Transverse colon (tissue), 3 donors: Measurements from ENCODE around the gene FAM216A.

Source experiments
- POLR2A ChIP-seq: fragments of 450-650 bp; IDR thresholded peaks from one replicate; pipeline ENCODE4 v1.6.1; 2016; ENCODE audit warnings: antibody characterized with exemption, mild to moderate bottlenecking, moderate library complexity
- TF ChIP-seq, protein P1 (sequence below), 5 experiments: fragments of 200-600 bp in 3 of 5; fragments of 450-650 bp in 2 of 5; sonication (generic) in 3 of 5; IDR thresholded peaks; 1 replicate in 2 of 5; 2 replicates in 3 of 5; pipeline ENCODE4 v1.5.1; 2016 to 2017; ENCODE audit warnings: antibody characterized with exemption in 5 of 5, inconsistent platforms in 3 of 5, mild to moderate bottlenecking in 2 of 5, moderate library complexity in 1 of 5

GRCh38 chr12:110458756-110459155 lies 9.9 kb upstream of the FAM216A start:
- TF ChIP-seq, protein P1, sequence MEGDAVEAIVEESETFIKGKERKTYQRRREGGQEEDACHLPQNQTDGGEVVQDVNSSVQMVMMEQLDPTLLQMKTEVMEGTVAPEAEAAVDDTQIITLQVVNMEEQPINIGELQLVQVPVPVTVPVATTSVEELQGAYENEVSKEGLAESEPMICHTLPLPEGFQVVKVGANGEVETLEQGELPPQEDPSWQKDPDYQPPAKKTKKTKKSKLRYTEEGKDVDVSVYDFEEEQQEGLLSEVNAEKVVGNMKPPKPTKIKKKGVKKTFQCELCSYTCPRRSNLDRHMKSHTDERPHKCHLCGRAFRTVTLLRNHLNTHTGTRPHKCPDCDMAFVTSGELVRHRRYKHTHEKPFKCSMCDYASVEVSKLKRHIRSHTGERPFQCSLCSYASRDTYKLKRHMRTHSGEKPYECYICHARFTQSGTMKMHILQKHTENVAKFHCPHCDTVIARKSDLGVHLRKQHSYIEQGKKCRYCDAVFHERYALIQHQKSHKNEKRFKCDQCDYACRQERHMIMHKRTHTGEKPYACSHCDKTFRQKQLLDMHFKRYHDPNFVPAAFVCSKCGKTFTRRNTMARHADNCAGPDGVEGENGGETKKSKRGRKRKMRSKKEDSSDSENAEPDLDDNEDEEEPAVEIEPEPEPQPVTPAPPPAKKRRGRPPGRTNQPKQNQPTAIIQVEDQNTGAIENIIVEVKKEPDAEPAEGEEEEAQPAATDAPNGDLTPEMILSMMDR (IDR thresholded peaks at IDR 0.05): no peak
- no peak for TF ChIP-seq POLR2A
